ENCODE measurements around the gene SCAND1.
"Not testable (repeated sequence)": the region's sequence is repeated elsewhere in the genome, so short reads cannot be mapped to it uniquely, and the experiment has no call there.

The SCAND1 gene

GRCh38 chr20:35954200-35954906, at the start of gene SCAND1:
Gene SCAND1, minus strand, starts transcription at chr20:35954502. Its CDS starts 218 bp downstream, at chr20:35954284.
- DNase-seq (ENCODE audit: low spot score): peak; percentile 97

- DNase-seq (ENCODE audit: low spot score): no peak
Measured at GRCh38 chr20:36004045-36004444, 49.7 kb upstream of the SCAND1 start.

GRCh38 chr20:36002855-36003254, 48.6 kb upstream of the SCAND1 start:
- no peak for DNase-seq (ENCODE audit: low spot score)

- not testable (repeated sequence) for DNase-seq (ENCODE audit: low spot score)
Measured at GRCh38 chr20:36001331-36001730, 47.0 kb upstream of the SCAND1 start.

- DNase-seq (ENCODE audit: low spot score): not testable (repeated sequence)
Measured at GRCh38 chr20:35996492-35996891, 42.2 kb upstream of the SCAND1 start.

GRCh38 chr20:35994994-35995453, 40.7 kb upstream of the SCAND1 start:
- DNase-seq (ENCODE audit: low spot score): peak; percentile 84

- peak; percentile 86 for DNase-seq (ENCODE audit: low spot score)
Measured at GRCh38 chr20:35992713-35993335, 38.5 kb upstream of the SCAND1 start.

GRCh38 chr20:35991142-35991771, 37.0 kb upstream of the SCAND1 start:
- peak; percentile 56 for DNase-seq (ENCODE audit: low spot score)

GRCh38 chr20:35988910-35989463, 34.7 kb upstream of the SCAND1 start:
- no peak for DNase-seq (ENCODE audit: low spot score)

GRCh38 chr20:35985806-35986205, 31.5 kb upstream of the SCAND1 start:
- no peak for DNase-seq (ENCODE audit: low spot score)

- DNase-seq (ENCODE audit: low spot score): no peak
Measured at GRCh38 chr20:35984382-35984781, 30.1 kb upstream of the SCAND1 start.

- DNase-seq (ENCODE audit: low spot score): no peak
Measured at GRCh38 chr20:35981969-35982368, 27.7 kb upstream of the SCAND1 start.

- no peak for DNase-seq (ENCODE audit: low spot score)
Measured at GRCh38 chr20:35979544-35979943, 25.2 kb upstream of the SCAND1 start.

GRCh38 chr20:35978041-35978513, 23.8 kb upstream of the SCAND1 start:
- no peak for DNase-seq (ENCODE audit: low spot score)

- no peak for DNase-seq (ENCODE audit: low spot score)
Measured at GRCh38 chr20:35975576-35976373, 21.5 kb upstream of the SCAND1 start.

GRCh38 chr20:35974256-35974655, 20.0 kb upstream of the SCAND1 start:
- DNase-seq (ENCODE audit: low spot score): no peak

- no peak for DNase-seq (ENCODE audit: low spot score)
Measured at GRCh38 chr20:35972462-35972861, 18.2 kb upstream of the SCAND1 start.

- no peak for DNase-seq (ENCODE audit: low spot score)
Measured at GRCh38 chr20:35971981-35972380, 17.7 kb upstream of the SCAND1 start.

GRCh38 chr20:35968930-35969329, 14.6 kb upstream of the SCAND1 start:
- no peak for DNase-seq (ENCODE audit: low spot score)

- DNase-seq (ENCODE audit: low spot score): no peak
Measured at GRCh38 chr20:35967979-35968640, 13.8 kb upstream of the SCAND1 start, which contains the start of gene CNBD2. Gene CNBD2, plus strand, starts transcription at chr20:35968590. Its CDS starts 173 bp downstream, at chr20:35968763.

- DNase-seq (ENCODE audit: low spot score): no peak
Measured at GRCh38 chr20:35963878-35964277, 9.6 kb upstream of the SCAND1 start.

All from AG08396 (cell line).